AG20443 (cell line): Measurements from ENCODE around the gene HCN2.
"Not testable (repeated sequence)": the region's sequence is repeated elsewhere in the genome, so short reads cannot be mapped to it uniquely, and the experiment has no call there.

Experiments
- DNase-seq: peaks from one replicate; pipeline ENCODE4 v3.0.0; 2012; ENCODE audit warnings: low spot score, mixed read lengths

HCN2 gene

DNA sequence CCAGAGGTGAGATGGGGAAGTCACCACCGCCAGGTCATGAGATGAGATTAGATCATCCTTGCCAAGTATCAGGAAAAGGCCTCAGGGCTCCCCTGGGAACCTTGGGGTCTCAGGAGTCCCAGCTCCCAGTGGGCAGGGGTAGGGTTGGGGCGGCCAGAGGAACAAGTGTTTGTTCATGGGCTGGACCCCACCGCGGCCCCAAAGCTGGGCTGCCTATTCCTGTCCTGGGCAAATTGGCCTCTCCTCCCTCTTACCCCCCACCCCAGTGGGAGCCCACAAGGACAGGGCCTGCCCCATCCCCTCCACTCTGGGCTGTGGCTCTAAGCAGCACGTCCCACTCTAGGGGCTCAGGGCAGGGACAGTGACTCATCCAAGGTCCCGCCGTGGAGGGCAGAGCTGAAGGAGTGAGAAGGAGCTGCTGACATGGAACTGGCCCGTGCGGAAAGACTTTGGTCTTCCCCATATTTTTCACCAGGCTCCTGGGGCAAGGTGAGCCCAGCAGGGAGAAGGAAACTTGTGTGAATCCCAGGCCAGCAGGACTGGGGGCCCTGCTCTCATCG is 4.0 kb upstream of the HCN2 start:
- no peak for DNase-seq

DNA sequence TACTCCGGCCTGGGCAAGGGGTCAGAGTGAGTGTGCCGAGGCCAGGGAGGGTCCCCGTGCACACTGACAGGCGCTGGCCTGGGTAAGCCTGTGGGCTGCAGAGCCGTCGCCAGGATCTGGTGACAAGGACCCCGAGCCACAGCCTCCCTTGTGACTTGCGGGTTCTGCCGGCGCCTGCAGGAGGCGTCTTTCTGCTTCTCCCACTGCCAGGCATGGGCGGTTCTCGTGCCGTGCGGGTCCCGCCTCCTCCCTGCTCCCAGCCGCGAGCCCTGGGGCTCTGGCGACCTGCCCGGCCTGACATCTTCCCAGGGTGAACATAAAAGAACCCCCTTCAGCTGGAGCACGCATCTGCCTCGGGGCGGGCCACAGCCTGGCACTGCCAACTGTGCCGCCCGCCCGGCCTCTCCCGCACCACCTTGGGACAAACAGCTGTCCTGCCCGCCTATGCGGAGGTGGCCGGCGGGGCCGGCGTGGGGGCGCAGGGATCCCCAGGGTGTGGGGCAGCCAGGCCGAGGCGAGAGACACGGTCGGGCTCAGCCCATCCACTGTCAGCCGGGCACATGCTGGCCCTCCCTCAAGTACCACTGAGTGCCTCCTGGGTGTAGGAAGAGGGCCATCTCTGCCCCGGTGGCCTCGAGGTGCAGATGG is 1.5 kb upstream of the HCN2 start:
- DNase-seq, result peak; percentile 90

DNA sequence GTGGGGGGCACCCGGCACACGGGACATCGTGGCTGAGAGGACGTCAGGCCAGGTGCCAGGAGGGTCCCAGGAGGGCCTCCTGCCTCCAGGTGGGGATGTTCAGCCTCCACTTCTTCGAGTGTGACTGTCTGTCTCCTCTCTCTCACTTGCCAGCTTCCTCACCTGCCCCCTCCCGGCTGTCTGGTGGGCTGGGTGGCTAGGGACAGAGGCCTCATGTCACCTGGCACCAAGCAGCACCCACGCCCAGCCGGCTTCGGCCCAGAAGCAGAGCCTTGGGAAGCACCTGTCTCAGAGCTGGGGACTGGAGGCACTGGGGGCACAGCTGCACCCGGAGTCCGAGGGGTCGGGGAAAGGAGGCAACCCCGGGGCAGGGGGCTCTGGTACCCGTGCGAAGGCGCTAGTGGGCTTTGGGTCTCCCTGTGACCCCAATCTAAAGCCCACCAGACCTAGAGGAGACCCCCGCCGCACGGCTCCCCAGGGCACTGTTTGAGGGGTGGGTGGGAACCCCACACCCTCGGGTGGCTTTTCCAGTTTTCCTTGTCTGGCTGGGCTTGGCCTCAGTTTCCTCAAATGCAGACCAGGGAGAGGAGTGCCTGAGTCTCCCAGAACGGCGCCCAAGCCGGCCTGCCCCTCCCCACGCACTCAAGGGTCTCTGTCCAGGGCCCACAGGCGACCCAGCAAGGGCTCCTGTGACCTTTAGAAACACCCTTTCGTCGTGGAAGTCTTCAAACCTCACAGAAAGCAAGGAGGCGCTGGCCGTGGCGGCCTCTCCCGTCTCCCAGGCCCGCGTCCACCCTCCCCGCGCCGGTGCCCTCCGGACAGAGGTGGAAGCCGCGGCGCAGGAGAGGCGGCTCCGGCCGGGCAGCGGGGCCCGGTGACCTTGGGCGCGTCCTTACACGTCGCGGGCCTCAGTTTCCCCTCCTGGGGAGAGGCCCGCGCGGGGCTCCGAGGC is 664 bp upstream of the HCN2 start:
- DNase-seq, result no peak

DNA sequence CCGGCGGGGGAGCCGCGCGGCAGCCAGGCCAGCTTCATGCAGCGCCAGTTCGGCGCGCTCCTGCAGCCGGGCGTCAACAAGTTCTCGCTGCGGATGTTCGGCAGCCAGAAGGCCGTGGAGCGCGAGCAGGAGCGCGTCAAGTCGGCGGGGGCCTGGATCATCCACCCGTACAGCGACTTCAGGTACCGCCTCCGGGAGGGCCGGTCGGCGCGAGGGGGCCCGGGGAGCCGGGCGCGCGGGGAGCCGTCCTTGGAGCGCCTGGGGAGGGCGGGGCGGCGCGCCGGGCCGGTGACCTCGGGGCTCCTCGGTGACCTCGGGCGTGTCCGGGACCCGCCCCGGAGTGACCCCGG is 690 bp downstream of the HCN2 start:
- DNase-seq, result no peak

DNA sequence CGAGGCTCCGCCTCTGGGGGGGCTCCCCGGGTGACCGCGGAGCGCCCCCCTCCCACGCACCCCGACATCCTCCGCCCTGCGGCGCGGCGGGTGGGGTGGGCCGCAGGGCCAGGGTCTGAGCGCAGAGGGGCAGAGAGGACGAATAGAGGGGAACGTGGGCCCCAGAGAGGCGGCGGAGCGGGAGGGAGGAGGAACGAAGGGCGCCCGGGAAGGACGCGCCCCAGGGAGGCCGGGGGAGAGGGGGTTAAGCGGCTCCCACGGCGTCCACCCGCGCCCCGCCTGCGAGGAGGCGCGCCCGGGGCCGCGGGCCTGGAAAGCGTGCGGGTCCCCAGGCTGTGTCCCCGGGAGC is 1.0 kb downstream of the HCN2 start:
- no peak for DNase-seq

DNA sequence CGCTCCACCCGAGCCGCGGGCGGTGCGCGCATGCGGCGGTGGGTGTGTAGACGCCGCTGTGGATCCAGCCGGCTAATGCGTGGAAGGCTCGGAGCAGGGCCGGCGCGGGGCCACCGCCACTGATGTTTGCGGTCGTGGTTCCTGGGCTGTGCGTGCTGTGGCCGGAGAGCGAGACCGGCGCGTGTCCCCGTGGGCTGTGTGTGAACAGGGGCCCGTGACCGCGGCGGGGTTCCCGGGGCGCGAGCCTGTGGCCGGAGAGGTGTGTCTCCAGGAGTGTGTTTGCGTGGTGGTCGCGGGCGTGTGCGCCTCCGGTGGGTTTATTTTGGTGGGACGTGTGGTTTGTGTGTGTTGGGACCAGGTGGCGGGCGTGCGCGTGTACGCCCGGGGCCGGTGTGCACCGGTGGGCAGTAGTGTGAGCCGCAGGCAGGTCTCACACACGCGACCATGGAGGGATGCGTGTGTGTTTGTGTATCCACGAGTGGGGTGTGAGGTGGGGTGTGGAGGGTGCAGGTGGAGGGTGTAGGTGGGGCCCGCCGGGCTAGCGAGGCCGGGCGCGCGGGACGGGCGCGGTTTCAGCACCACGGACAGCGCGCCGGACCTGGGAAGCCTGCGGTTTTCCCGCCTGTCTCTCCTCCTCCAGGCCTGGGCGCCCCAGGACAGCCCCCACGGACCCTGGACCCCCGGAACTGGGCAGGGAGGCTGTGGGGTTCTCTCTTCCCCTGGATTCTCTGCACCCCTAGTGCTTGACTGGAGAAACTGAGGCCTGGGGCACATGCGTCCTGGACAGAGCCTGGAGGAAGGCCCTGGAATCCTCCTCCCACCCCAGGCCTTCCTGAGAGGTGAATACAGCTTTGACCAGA is 1.6 kb downstream of the HCN2 start:
- DNase-seq, result peak; percentile 67

DNA sequence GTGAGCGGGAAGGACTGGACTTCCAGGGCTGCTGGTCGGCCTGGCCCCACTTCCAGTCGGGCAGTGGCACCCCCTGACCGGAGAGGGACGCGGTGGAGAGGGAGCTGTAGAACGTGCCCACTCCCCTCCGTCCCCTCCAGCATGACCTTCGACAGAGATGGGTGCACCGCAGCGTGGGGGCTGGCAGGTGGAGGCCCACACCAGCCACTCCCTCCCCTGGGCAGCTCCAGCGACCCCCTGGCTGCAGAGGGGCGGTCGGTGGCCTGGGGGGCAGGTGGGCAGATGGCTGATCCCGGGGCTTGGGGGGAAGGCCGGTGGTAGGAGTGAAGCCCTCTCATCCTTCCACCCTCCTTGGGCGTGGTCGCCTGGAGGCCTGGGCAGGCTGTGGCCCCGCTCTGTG is 2.4 kb downstream of the HCN2 start:
- no peak for DNase-seq

DNA sequence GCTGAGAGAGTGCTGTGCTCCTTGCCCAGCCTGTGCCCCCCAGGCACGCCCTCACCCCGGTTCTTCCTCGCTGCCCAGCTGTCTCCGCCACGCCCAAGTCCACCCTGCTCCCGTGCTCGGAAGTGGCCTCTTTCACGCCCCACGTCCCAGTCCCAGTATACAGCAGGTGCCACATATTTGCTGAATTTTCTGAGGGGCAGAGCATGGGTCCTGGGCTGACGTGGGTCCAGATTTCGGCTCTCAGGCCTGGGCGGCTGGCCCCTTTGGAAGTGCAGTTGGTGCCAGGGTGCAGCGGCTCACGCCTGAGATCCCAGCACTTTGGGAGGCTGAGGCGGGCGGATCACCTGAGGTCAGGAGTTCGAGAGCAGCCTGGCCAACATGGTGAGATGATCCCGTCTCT is 3.4 kb downstream of the HCN2 start:
- DNase-seq, result no peak

DNA sequence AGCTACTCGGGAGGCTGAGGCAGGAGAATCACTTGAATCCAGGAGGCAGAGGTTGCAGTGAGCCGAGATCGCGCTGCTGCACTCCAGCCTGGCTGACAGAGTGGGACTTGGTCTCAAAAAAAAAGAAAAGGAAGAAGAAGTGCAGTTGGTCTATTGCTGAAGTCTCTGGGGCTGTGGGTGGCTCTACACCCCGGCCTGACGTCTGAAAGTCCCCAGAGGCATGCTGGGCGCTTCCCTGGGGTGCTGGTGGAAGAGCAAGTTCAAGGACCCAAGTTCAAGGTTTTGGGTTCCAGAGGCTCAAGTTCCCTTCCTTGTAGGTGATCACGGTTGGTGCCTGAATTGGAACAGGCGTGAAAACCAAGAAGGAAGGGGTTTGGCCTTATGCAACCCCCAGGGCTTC is 3.8 kb downstream of the HCN2 start:
- DNase-seq, result no peak

DNA sequence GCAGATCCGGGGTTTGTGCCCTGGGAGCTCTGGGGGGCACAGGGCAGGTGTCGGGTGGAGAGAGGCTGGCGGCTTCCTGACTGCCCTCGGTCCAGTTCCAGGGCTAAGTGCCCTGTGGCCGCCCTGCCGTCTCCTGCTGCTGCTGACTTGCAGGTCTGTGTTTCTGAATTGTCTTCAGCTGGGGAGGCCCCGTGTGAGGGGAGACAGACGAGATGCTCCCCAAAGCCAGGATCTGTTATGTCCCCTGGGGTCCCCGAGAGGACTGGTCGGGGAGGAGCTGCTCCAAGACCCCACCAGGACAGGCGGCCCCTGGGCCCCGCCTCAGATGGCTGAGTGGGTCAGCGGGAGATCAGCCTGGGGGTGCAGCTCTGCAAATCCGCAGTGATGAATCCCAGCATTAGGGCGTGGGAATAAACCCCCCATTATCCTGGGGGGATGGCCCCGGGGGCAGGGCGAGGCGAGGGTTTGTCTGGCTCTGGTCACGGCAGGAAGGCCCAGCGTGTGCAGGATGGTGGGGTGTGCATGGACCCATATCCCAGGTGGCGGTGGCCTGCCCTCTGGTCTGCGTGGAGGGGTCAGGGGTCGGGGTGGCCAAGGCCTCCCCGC is 4.7 kb downstream of the HCN2 start:
- no peak for DNase-seq

DNA sequence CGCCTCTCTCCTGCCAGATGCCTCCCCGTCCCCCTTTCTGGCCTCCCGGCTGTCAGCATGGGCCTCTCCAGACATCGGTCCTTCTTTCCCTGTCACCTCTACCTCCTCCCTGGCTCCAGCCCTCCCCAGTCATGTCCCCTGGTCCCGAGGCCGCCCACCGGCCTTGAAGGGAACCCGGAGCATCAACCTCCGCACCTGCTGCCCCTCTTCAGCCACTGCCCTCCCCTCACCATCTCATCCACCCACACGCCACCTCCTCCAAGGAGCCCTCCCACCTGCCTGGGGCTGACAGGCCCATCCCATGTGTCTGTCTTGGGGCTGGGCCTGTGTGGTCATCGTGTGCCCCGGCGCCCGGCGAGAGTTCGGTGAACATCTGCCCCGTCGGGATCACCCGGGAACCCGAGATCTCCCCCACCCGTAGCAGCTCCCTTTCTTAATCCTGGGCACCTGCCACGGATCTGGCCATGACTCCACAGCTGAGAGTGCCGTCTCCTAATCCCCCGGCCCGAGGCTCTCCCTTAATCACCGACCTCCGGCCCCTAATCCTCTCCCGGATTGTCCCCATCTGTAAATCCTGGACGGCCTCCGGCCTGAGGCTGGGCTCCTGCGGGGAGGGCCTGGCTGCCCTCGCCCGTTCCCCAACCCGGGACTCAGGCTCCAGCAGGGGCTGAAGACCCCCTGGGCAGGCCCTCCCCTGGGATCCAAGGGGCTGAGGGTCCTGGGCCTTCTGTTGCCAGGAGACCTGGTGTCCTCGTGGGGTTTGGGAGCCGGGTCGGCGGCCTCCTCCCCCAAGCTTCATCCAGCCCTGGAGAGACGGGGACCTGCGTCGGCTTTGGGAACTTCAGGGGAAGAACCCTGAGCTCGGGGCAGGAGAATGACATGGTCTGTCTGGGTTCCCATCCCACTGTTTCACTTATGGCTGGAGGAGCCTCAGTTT is 5.9 kb downstream of the HCN2 start:
- no peak for DNase-seq

DNA sequence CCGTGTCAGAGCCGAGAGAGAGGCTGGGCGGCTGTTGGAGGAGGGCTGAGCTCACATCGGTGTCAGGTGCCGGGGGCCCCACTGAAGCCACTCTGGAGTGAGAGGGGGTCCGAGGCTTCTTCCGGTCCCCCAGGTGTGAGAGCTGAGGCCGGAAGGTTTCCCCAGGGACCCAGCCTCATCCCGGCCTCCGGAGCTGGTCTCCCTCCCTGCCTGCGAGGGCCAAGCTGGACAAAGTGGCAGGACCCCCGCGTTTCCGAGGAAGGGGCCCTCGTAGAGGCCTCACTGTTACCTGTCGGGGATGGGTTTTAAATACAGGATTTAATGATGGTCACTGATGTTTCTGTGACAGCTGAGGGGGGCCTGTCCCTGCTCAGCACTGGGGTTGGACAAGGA is 6.6 kb downstream of the HCN2 start:
- DNase-seq, result no peak

DNA sequence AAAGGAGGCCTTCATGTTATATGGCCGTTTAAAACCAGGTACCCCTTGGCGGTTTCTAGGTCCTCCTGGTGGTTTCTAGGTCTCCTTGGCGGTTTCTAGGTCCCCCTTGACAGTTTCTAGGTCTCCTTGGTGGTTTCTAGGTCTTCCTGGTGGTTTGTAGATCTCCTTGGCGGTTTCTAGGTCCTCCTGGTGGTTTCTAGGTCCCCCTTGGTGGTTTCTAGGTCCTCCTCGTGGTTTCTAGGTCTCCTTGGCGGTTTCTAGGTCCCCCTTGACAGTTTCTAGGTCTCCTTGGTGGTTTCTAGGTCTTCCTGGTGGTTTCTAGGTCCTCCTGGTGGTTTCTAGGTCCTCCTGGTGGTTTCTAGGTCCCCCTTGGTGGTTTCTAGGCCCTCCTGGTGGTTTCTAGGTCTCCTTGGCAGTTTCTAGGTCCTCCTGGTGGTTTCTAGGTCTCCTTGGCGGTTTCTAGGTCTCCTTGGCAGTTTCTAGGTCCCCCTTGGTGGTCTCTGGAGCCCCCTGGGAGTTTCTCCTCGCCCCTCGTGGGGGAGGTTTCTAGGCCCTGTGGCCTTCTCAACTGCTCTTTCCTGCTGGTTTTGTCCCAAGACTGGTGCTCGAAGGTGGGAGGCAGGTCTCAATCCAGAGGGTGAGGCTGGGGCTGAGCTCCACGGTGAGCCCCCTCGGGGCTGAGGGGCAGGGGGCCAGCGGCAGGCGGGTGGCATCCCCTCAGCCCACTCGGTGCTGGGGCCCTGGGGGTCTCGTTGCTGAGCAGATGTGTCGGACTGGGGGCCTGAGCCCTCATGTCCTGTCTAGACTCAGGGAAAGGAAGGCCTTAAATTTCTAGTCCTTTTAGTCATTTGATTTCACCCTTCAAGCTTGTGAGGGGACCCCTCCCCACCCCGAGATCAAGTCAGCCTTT is 8.0 kb downstream of the HCN2 start:
- no peak for DNase-seq

DNA sequence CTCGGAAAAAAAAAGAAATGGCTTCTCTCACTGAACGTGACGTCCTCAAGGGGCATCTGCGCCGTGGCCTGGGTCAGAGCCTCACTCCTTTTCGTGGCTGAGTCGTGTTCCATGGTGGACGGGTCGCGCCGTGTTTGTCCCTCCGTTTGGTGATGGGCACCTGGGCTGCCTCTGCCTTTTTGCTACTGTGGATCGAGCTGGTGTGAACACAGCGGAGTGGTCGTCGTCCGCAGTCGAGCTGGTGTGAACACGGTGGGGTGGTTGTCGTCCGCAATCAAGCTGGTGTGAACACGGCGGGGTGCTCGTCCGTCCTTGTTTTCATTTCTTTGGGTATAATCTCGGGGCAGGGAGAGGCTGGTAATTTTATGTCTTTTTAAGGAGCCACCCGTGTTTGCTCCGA is 11.6 kb downstream of the HCN2 start:
- no peak for DNase-seq

DNA sequence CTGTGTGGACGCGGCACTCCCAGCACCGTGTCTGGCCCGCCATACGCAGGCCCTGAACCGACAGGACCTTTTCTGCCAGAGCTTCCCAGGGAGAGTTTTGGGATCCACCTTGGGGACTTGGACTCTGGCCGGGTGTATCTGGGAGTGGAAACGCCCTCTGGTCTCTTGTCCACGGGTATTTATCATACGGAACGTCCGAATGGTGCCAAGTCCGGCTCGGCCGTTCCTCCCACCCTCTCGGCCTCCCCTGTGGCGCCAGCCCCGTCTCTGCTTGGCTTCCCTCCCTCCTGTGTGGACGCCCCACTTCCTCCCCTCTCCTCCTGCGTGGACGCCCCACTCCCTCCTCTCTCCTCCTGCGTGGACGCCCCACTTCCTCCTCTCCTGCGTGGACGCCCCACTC is 12.1 kb downstream of the HCN2 start:
- DNase-seq, result no peak

DNA sequence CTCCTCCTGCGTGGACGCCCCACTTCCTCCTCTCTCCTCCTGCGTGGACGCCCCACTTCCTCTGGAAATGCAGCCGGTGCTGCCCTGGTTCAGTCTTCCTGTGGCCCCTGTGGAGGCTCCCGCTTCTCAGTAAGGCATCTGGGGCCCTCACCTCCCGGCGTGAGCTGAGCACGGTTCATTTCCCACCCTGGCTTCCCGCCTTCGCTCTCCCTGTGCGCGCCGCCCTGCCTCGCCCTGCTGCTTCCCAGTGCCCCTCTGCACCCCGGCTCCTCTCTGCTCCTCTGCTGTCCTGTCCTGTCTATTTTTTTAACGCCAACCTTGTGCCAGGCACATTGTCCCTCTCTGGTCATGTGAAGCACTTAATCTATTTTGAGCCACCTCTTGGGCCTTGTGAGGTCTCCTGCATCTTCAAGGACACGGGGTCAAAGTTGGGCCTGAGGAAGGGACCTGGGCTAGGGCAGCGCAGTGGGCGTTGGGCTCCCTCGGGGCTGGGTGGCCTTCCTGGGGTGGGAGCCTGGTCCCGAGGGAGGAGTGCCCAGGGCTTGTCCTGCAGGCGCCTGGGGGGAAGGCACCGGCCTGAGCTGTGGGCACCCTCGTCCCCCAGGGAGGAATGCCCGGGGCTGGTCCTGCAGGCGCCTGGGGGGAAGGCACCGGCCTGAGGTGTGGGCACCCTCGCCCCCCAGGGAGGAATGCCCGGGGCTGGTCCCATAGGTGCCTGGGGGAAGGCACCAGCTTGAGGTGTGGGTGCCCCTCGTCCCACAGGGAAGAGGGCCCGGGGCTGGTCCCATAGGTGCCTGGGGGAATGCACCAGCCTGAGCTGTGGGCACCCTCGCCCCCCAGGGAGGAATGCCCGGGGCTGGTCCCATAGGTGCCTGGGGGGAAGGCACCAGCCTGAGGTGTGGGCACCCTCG is 13.0 kb downstream of the HCN2 start:
- DNase-seq, result no peak

DNA sequence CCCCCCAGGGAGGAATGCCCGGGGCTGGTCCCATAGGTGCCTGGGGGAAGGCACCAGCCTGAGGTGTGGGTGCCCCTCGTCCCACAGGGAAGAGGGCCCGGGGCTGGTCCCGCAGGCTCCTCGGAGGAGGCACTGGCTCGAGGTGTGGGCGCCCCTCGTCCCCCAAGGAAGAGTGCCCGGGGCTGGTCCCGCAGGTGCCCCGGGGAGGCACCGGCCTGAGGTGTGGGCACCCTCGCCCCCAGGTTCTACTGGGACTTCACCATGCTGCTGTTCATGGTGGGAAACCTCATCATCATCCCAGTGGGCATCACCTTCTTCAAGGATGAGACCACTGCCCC is 13.6 kb downstream of the HCN2 start:
- DNase-seq, result not testable (repeated sequence)

DNA sequence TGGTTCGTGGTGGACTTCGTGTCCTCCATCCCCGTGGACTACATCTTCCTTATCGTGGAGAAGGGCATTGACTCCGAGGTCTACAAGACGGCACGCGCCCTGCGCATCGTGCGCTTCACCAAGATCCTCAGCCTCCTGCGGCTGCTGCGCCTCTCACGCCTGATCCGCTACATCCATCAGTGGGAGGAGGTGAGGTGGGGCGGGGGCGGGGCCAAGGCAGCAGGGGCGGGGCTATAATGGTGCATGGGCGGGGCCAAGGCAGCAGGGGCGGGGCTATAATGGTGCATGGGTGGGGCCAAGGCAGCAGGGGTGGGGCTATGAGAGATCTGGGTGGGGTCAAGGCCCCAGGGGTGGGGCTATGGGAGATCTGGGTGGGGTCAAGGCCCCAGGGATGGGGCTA is 14.1 kb downstream of the HCN2 start:
- not testable (repeated sequence) for DNase-seq

DNA sequence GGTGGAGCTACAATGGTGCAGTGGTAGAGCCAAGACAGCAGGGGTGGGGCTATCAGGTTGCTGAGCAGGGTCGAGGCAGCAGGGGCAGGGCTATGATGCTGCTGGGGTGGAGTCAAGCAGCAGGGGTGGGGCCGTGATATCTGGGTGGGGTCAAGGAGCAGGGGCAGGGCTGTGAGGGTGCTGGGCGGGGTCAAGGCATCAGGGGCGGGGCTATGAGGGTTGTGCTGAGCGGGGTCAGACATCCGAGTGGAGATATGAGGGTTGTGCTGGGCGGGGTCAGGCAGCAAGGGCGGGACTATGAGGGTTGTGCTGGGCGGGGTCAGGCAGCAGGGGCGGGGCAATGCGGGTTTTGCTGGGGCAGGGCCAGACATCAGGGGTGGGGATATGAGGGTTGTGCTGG is 14.7 kb downstream of the HCN2 start:
- no peak for DNase-seq
